IMR-90 (cell line): Measurements from ENCODE around the gene EMX2. TPM values are rescaled to one million over a fixed set of nuclear protein-coding genes. Genes with fewer than 3 reads are reported as not detected.

Experiments
- ATAC-seq: fragments of 200-7000 bp; cut with Tn5 transposase; 2 replicates; pipeline ENCODE4 v1.9.1; 2020; ENCODE audit warnings: low read depth, mild to moderate bottlenecking, moderate library complexity
- BruUV-seq: library from RNA; stranded (reverse); fragments of 400-500 nt; replicated peaks from 2 replicates; lab custom pipeline; 2021; lab: Mats Ljungman, UMichigan
- CTCF ChIA-PET: fragments of 300-600 bp; formaldehyde crosslinking; extraction: SDS; loops from one replicate; lab custom pipeline; 2021; ENCODE audit warnings: antibody characterized with exemption; lab: Yijun Ruan, JAX
- POLR2A ChIA-PET: fragments of 300-600 bp; sonication (Branson Sonifier 250); formaldehyde crosslinking; loops from one replicate; lab custom pipeline; 2022; ENCODE audit warnings: antibody characterized with exemption; ENCODE audit not compliant: unreplicated experiment; lab: Charles Lee
- DNase-seq: peaks from one replicate; pipeline ENCODE4 v3.0.0; 2013
- H2AFZ ChIP-seq: replicated peaks from 2 replicates; pipeline ENCODE3; 2013; ENCODE audit warnings: low read length, mild to moderate bottlenecking; ENCODE audit not compliant: poor library complexity
- H2AK5ac ChIP-seq: 2 replicates; pipeline ENCODE4 v1.6.1; 2013; ENCODE audit warnings: low read depth, low read length, inconsistent platforms
- H2AK9ac ChIP-seq: replicated peaks from 2 replicates; pipeline ENCODE3; 2013; ENCODE audit warnings: mild to moderate bottlenecking, low read depth, low read length, moderate library complexity; ENCODE audit not compliant: poor library complexity
- H2BK120ac ChIP-seq: 2 replicates; pipeline ENCODE4 v1.6.1; 2013; ENCODE audit warnings: low read depth, low read length, inconsistent platforms
- H2BK15ac ChIP-seq: 3 replicates; pipeline ENCODE4 v1.6.1; 2013; ENCODE audit warnings: low read depth, low read length, inconsistent platforms
- H2BK20ac ChIP-seq: 2 replicates; pipeline ENCODE4 v1.6.1; 2013; ENCODE audit warnings: low read depth, mild to moderate bottlenecking, inconsistent platforms, low read length, moderate library complexity
- H2BK5ac ChIP-seq: 2 replicates; pipeline ENCODE4 v1.6.1; 2013; ENCODE audit warnings: mild to moderate bottlenecking, low read depth, low read length, inconsistent platforms; ENCODE audit not compliant: poor library complexity, severe bottlenecking
- H3K14ac ChIP-seq: replicated peaks from 2 replicates; pipeline ENCODE4 v1.6.1; 2013; ENCODE audit warnings: low read depth, low read length, inconsistent platforms
- H3K18ac ChIP-seq: 2 replicates; pipeline ENCODE4 v1.6.1; 2013; ENCODE audit warnings: low read depth, low read length, control low read depth
- H3K23ac ChIP-seq: 2 replicates; pipeline ENCODE4 v1.6.1; 2013; ENCODE audit warnings: low read depth, low read length, inconsistent platforms
- H3K27ac ChIP-seq: 2 replicates; pipeline ENCODE4 v1.5.1; 2013; ENCODE audit warnings: mild to moderate bottlenecking, control low read depth, low read length; ENCODE audit not compliant: insufficient read depth
- H3K27me3 ChIP-seq: 2 replicates; pipeline ENCODE4 v1.6.1; 2013; ENCODE audit warnings: low read length; ENCODE audit not compliant: control insufficient read depth, insufficient read depth
- H3K36me3 ChIP-seq: 2 replicates; pipeline ENCODE4 v1.6.1; 2013; ENCODE audit warnings: low read length, mixed read lengths; ENCODE audit not compliant: control insufficient read depth, insufficient read depth
- H3K4ac ChIP-seq: 2 replicates; pipeline ENCODE4 v1.6.1; 2013; ENCODE audit warnings: low read depth, low read length, inconsistent platforms
- H3K4me1 ChIP-seq: 2 replicates; pipeline ENCODE4 v1.6.1; 2013; ENCODE audit warnings: low read length, mixed read lengths; ENCODE audit not compliant: control insufficient read depth, insufficient read depth
- H3K4me2 ChIP-seq: 2 replicates; pipeline ENCODE4 v1.6.1; 2013; ENCODE audit warnings: low read depth, mild to moderate bottlenecking, control low read depth, low read length, moderate library complexity
- H3K4me3 ChIP-seq: 2 replicates; pipeline ENCODE4 v1.5.1; 2013; ENCODE audit warnings: low read depth, mild to moderate bottlenecking, control low read depth, low read length, moderate library complexity; ENCODE audit not compliant: insufficient read depth
- H3K56ac ChIP-seq: 2 replicates; pipeline ENCODE4 v1.6.1; 2013; ENCODE audit warnings: low read length, inconsistent platforms; ENCODE audit not compliant: insufficient read depth; ENCODE audit errors: extremely low read depth
- H3K79me1 ChIP-seq, 2 experiments: 2 replicates each; pipeline ENCODE4 v1.6.1; 2013; ENCODE audit warnings: low read length in 2 of 2, inconsistent platforms in 1 of 2, low read depth in 1 of 2
- H3K9ac ChIP-seq: 2 replicates; pipeline ENCODE4 v1.6.1; 2013; ENCODE audit warnings: low read depth, low read length, control low read depth
- H3K9me1 ChIP-seq: 2 replicates; pipeline ENCODE4 v1.6.1; 2013; ENCODE audit warnings: low read length, inconsistent platforms; ENCODE audit not compliant: insufficient read depth
- H3K9me3 ChIP-seq: 2 replicates; pipeline ENCODE4 v1.6.1; 2013; ENCODE audit warnings: low read length; ENCODE audit not compliant: control insufficient read depth, insufficient read depth
- H4K20me1 ChIP-seq: 2 replicates; pipeline ENCODE4 v1.6.1; 2013; ENCODE audit warnings: low read length, inconsistent platforms; ENCODE audit not compliant: insufficient read depth
- H4K5ac ChIP-seq: 2 replicates; pipeline ENCODE4 v1.6.1; 2013; ENCODE audit warnings: mild to moderate bottlenecking, low read depth, low read length, control low read depth
- H4K8ac ChIP-seq, 2 experiments: 2 replicates each; pipeline ENCODE4 v1.6.1; 2013; ENCODE audit warnings: low read depth in 2 of 2, low read length in 2 of 2, control low read depth in 1 of 2, inconsistent platforms in 1 of 2
- H4K91ac ChIP-seq: 2 replicates; pipeline ENCODE4 v1.6.1; 2013; ENCODE audit warnings: low read depth, low read length, inconsistent platforms; ENCODE audit not compliant: insufficient read depth
- BHLHE40 ChIP-seq: fragments of 150-350 bp; IDR thresholded peaks from 2 replicates; pipeline ENCODE4 v1.6.1; 2016; ENCODE audit warnings: mild to moderate bottlenecking, low read depth, low read length
- CEBPB ChIP-seq: IDR thresholded peaks from 2 replicates; pipeline ENCODE4 v1.6.1; 2012; ENCODE audit warnings: low read depth, low read length, improper control_type of control experiment
- CHD1 ChIP-seq: IDR thresholded peaks from 2 replicates; pipeline ENCODE4 v1.6.1; 2012; ENCODE audit warnings: low read depth, low read length, improper control_type of control experiment
- CTCF ChIP-seq: conservative IDR thresholded peaks from 2 replicates; pipeline ENCODE4 v1.5.1; 2012; ENCODE audit warnings: mild to moderate bottlenecking, low read depth, low read length, improper control_type of control experiment
- MAFK ChIP-seq: IDR thresholded peaks from 2 replicates; pipeline ENCODE4 v1.6.1; 2012; ENCODE audit warnings: low read depth, low read length, improper control_type of control experiment
- MAZ ChIP-seq: IDR thresholded peaks from 2 replicates; pipeline ENCODE4 v1.6.1; 2012; ENCODE audit warnings: low read depth, mild to moderate bottlenecking, low read length, improper control_type of control experiment, moderate library complexity, borderline replicate concordance
- MXI1 ChIP-seq: IDR thresholded peaks from 2 replicates; pipeline ENCODE4 v1.6.1; 2012; ENCODE audit warnings: low read depth, mild to moderate bottlenecking, low read length, moderate library complexity, borderline replicate concordance
- NFE2L2 ChIP-seq: fragments of 150-350 bp; IDR thresholded peaks from 2 replicates; pipeline ENCODE4 v1.6.1; 2016; ENCODE audit warnings: low read depth, mild to moderate bottlenecking, low read length
- POLR2A ChIP-seq: IDR thresholded peaks from 2 replicates; pipeline ENCODE4 v1.6.1; 2012; ENCODE audit warnings: mild to moderate bottlenecking, low read depth, low read length
- RCOR1 ChIP-seq: IDR thresholded peaks from 2 replicates; pipeline ENCODE4 v1.6.1; 2012; ENCODE audit warnings: mild to moderate bottlenecking, low read length, improper control_type of control experiment; ENCODE audit not compliant: insufficient replicate concordance
- RFX5 ChIP-seq: IDR thresholded peaks from 2 replicates; pipeline ENCODE4 v1.8.0; 2012; ENCODE audit warnings: low read depth, mild to moderate bottlenecking, low read length, moderate library complexity
- SMC3 ChIP-seq: fragments of 150-350 bp; IDR thresholded peaks from 2 replicates; pipeline ENCODE4 v1.6.1; 2016; ENCODE audit warnings: low read depth, mild to moderate bottlenecking, antibody characterized with exemption, low read length, moderate library complexity
- USF2 ChIP-seq: fragments of 150-350 bp; IDR thresholded peaks from 2 replicates; pipeline ENCODE4 v1.6.1; 2017; ENCODE audit warnings: mild to moderate bottlenecking, antibody characterized with exemption, low read length, low read depth
- WGBS, 2 experiments: methylation state at CpG; one replicate each; pipeline versions ENCODE4 v1.1.5 to v1.1.7; 2013; ENCODE audit warnings: missing lambda C conversion rate in 2 of 2; ENCODE audit not compliant: insufficient read length in 1 of 2; ENCODE audit errors: extremely low coverage in 2 of 2; 5-methylcytosine and 5-hydroxymethylcytosine counted together
- dilution Hi-C: fragments of 300-500 bp; cut with HindIII; formaldehyde crosslinking; loops from one replicate; pipeline ENCODE4 v1.14.3; 2018; ENCODE audit warnings: low sequenced_read_pairs; ENCODE audit not compliant: unreplicated experiment
- in situ Hi-C: fragments of 300-500 bp; cut with MboI; formaldehyde crosslinking; loops from 3 replicates; pipeline ENCODE4 v1.14.3; 2019; ENCODE audit warnings: low sequenced_read_pairs, inconsistent platforms, mixed read lengths
- intact Hi-C: fragments of 100-400 bp; cut with micrococcal nuclease; formaldehyde crosslinking; loops from 2 replicates; pipeline ENCODE4 v1.10.0; 2022
- polyA plus RNA-seq, 3 experiments: library from polyadenylated mRNA; depleted of rRNA; stranded (reverse); fragments of >200 nt; gene quantifications; 2 replicates each; pipeline ENCODE4 v1.2.3, GENCODE V29; 2012; ENCODE audit warnings: low replicate concordance in 1 of 3
- total RNA-seq: library from RNA; depleted of rRNA; stranded (reverse); fragments of >200 nt; gene quantifications from 2 replicates; pipeline ENCODE4 v1.2.3, GENCODE V29; 2012
- TF ChIP-seq, protein P1 (sequence below): fragments of 150-350 bp; IDR thresholded peaks from 2 replicates; pipeline ENCODE4 v1.6.1; 2016; ENCODE audit warnings: low read depth, mild to moderate bottlenecking, low read length, moderate library complexity, borderline replicate concordance

The EMX2 gene
- total and polyA plus RNA-seq, 2 of the 4 experiments (the other 2 are of a cell fraction), result not detected

DNA sequence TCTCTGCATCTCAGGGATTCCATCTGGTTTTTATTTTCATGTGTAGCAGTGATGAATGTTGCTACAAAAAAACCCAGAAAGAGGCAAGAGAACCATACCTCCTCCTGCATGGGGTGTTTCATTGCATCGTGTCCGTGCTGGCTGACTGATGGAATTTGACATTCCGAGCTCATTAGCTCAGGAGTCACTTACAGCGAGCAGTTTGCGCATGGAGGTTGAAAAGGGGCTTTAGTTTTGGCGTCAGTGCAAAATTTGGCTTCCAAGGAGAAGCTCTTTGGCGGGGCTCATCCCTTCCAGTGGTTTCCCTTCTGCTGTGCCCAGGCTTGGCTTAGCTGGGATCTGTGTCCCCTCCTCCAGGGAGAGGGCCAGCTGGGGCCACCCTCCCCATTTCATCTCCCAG is 25.8 kb downstream of the EMX2 start:
- H2BK20ac ChIP-seq, result no peak overlapping the region
- no peak overlapping the region for H3K9ac ChIP-seq
- no peak overlapping the region for H2AK9ac ChIP-seq
- no peak overlapping the region for H2AFZ ChIP-seq
- H3K27ac ChIP-seq, result no peak overlapping the region
- no peak overlapping the region for H3K14ac ChIP-seq
- H4K8ac ChIP-seq, result no peak overlapping the region
- H3K4me1 ChIP-seq, result no peaks in the 10 kb centered on the region
- no peaks in the 10 kb centered on the region for H3K9me1 ChIP-seq
- intact Hi-C loops, result no loop called here
- no peak overlapping the region for H3K56ac ChIP-seq
- peaks cover 13% of the 10 kb centered on the region; the same call in 1 of the 2 replicates for H3K9me3 ChIP-seq
- no peak overlapping the region for H3K18ac ChIP-seq
- H3K36me3 ChIP-seq, result no peaks in the 10 kb centered on the region
- H3K4me3 ChIP-seq, result no peak overlapping the region
- no peak overlapping the region for H2AK5ac ChIP-seq
- ATAC-seq, result no peak
- no CpG with 5 or more reads among the region's 7 CpGs for WGBS, 2 experiments
- no peak overlapping the region for H4K91ac ChIP-seq
- in situ Hi-C loops, result no loop called here
- H3K79me1 ChIP-seq, result no peaks in the 10 kb centered on the region
- H2BK120ac ChIP-seq, result no peak overlapping the region
- H3K23ac ChIP-seq, result no peak overlapping the region
- POLR2A ChIA-PET, result no interaction called here
- no peaks in the 10 kb centered on the region for H4K20me1 ChIP-seq
- TF ChIP-seq USF2 (no peak), CHD1 (no peak), SMC3 (no peak), NFE2L2 (no peak), MXI1 (no peak), MAZ (no peak), BHLHE40 (no peak), CEBPB (no peak), POLR2A (no peak), MAFK (no peak), CTCF (no peak), RFX5 (no peak), RCOR1 (no peak)
- TF ChIP-seq, protein P1, sequence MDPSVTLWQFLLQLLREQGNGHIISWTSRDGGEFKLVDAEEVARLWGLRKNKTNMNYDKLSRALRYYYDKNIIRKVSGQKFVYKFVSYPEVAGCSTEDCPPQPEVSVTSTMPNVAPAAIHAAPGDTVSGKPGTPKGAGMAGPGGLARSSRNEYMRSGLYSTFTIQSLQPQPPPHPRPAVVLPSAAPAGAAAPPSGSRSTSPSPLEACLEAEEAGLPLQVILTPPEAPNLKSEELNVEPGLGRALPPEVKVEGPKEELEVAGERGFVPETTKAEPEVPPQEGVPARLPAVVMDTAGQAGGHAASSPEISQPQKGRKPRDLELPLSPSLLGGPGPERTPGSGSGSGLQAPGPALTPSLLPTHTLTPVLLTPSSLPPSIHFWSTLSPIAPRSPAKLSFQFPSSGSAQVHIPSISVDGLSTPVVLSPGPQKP, result no peak
- no peak overlapping the region for H3K4me2 ChIP-seq
- no TSS peak for BruUV-seq
- no peak for DNase-seq
- H2BK5ac ChIP-seq, result no peak overlapping the region
- no peak overlapping the region for H2BK15ac ChIP-seq
- dilution Hi-C loops, result no loop called here
- H3K4ac ChIP-seq, result no peak overlapping the region
- CTCF ChIA-PET, result no interaction called here
- H4K5ac ChIP-seq, result no peak overlapping the region
- no peaks in the 10 kb centered on the region for H3K27me3 ChIP-seq
